ENCODE results near the gene GLOD4.
A peak's percentile ranks its signal among the peaks of the same experiment; 100 is the strongest.
"Not testable (repeated sequence)": the region's sequence is repeated elsewhere in the genome, so short reads cannot be mapped to it uniquely, and the experiment has no call there.

Gene GLOD4

GRCh38 chr17:767076-767475 is 15.0 kb downstream of the GLOD4 start:
- DNase-seq = no peak

- no peak for DNase-seq
Measured at GRCh38 chr17:760371-760770, 21.7 kb downstream of the GLOD4 start.

DNA sequence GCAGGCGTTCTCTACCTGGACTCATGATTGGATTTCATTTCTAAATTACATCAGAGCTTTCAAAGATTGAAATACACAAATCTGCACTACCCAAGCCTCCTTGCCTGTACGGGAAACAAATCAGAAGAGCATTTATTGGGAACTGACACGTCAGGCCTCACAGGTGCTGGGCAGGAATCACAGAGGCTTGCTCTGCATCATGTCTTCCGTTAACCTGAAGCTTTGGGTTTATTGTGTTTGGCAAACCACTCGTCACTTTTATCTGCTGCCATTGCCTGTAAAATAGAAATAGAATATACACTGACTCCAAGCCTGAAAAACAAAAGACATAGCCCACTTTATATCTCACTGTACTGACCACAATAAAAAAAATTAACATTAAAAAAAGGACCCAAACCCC is 22.1 kb downstream of the GLOD4 start:
- no peak for DNase-seq

DNA sequence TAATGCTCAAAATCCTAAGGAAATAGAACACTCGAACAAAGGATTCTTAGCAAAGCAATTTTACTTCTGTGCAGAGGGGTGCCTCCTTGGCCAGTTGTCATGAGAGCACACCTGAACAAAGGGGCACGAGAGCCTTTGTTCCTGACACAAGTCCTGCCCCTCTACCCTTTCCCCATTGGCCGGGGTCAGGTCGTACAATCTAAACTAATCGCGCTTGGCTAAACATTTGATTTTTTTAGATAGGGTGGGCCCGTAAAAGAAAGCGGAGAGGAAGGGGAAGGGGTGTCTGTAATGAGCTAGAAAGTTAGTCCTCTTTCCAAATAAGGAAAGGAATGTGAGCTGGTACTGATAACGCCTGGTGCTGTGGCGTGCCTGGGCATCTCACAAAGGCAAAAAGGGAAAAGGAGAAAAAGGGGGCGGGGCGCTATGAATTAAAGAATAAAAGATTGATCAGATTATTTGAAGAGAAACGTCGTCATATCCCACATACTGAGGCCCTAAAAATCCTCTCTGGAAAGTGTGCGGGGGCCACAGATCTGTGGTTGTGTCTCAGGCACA is 26.0 kb downstream of the GLOD4 start:
- not testable (repeated sequence) for DNase-seq

- not testable (repeated sequence) for DNase-seq
Measured at GRCh38 chr17:755319-755961, 26.6 kb downstream of the GLOD4 start.

DNA sequence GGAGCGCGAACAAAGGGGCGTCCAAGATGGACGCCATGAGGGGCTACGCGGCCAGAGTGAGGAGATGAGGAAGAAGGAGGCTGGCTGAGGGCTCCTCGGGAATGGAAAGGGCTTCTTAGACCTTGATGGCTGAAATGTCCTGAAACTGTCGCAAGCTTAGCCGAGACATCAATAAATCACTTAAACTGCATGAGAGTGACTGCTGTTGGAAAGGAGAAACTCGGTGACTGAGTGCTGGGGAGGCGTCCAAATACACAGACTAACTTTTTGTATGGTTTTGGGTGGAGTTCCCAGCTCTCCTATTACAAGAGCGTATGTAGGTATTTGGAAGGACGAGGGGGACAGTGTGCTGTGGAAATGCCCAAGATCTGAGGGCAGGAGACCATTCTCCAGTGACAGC is 28.7 kb downstream of the GLOD4 start:
- no peak for DNase-seq

DNA sequence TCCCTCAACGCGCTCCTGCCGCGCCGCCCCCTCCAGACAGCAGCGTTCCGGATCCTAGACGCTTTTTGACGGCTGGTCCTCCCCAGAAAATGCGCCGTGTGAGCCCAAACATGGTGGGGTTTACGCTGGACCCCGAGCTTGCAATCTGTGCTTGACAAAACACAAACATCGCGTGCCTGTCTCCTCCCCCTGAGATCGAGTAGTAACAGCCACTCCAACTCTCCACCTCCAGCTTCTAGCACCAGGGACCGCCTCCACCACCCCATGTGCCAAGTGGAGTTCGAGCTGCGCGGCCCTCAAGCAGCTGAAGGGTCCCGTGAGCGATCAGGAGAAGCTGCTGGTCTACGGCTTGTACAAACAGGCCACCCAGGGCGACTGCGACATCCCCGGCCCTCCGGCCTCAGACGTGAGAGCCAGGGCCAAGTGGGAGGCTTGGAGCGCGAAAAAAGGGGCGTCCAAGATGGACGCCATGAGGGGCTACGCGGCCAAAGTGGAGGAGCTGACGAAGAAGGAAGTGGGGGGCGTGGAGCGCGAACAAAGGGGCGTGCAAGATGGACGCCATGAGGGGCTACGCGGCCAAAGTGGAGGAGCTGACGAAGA is 29.4 kb downstream of the GLOD4 start:
- DNase-seq = no peak

- DNase-seq = peak; percentile 41 to 47
Measured at GRCh38 chr17:752002-752619, 30.0 kb downstream of the GLOD4 start, which contains the start of gene GEMIN4. Gene GEMIN4, minus strand, starts transcription at chr17:752264. Its CDS starts 122 bp downstream, at chr17:752142.

DNA sequence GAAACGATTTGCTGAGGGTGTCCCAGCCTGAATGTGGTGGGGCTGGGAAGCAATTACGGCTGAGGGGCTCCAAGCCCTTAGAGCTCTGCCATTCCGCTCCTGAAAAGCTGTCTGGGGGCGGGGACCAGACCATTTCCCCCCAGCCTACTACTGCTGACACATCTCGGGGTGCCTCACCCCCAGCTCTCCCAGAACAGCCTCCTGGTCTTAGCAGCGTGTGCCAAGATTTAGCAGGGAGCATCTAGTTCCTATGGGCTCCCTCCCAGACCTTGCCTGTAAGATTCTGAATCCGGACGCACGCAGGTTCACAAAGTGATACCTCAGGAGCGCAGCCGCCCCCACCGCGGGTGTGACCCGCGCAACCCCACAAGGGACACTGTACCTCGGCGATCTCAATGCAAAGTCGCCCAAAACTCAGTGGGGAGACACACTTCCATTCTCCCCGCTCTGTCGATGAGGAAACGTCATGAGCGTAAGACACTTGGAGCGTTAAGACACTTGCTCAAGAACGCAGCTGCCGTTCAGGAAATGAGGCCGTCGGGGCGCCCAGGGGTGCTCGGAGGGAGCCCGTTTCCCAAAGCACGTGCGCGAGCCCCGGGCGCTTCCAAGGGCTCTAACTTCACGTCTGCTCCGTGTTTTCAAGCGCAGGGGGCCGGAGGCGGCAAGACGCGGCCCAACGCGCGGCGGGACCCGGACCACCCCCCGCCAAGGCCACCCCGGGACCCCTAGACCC is 30.6 kb downstream of the GLOD4 start:
- no peak for DNase-seq

- no peak for DNase-seq
Measured at GRCh38 chr17:750431-751037, 31.5 kb downstream of the GLOD4 start.

- not testable (repeated sequence) for DNase-seq
Measured at GRCh38 chr17:749359-749758, 32.7 kb downstream of the GLOD4 start.

- not testable (repeated sequence) for DNase-seq
Measured at GRCh38 chr17:748604-749003, 33.5 kb downstream of the GLOD4 start.

DNA sequence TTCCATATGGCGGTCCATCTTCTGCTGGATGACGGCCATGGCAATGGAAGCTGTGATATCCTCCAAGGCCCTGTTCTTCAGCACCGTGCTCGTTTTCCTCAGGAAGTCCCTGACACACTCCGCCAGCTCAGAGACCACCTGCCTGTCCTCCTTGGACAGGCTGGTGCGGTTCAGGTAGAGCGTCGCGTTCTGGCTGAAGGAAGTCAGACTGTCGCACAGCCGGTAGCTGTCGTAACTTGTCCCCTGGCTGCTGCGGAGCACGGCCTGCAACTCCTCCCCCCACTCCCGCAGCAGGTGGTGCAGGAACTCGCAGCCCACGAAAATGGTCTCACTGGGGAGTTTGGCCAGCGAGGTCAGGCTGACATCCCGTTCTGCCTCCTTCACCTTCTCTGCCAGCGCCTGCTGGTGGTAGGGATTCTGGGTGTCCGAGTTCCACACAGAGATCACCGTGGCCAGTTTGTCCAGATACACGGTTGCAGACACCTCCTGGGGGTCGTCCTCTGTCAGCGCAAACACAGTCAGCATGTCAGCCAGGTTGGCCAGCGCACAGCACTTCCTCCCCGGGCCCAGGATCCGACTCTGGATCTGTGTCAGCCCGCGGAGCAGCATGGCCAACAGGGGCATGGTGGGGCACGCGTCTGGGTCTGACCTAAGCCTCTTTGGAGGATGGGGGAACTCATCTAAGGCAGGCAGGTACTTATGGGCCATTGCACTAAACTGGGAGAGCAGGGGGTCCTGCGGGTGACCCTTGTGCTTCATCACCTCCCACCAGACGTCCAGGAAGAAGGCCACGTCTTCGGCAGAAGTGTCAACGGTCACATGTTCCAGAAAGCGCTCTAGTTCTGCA is 35.1 kb downstream of the GLOD4 start:
- DNase-seq = no peak

DNA sequence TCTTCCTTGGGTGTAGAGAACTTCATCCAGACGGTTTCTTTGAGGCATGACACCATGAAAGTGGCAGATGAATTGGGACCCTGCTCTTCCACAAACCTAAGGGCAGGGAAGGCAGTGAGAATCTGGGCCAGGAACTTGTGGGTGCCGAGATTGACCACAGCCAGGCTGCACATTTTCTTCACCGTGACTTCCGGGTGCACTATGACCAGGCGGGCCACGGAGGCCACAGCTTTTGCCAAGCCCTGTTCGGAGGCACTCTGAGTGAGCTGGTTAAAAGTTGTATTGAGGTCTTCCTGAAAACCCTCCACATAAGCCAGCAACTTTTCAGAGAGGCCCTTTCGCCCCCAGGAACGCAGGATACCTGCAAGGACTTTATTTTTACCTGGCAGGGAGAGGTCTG is 35.9 kb downstream of the GLOD4 start:
- DNase-seq = no peak

DNA sequence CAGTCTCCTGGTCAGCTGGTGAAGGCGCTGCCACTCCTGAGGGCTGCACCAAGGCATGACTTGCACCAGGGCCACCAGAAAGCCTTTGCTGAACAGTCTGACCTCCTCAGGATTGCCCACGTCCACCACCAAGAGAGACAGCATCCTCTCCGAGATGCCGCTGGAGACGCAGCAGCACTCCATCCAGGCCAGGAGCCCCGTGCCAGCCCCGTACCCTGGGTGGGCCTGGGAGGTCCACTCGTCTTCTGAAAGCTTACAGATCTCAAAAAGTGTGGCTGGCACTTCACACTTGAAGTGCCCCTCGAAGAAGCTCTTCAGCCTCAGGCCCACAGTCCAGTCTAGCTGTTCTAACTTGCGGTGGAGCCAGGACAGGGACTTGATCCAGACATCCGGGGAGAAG is 36.7 kb downstream of the GLOD4 start:
- DNase-seq = no peak

- no peak for DNase-seq
Measured at GRCh38 chr17:744937-745336, 37.1 kb downstream of the GLOD4 start.

GRCh38 chr17:743139-743538 is 38.9 kb downstream of the GLOD4 start:
- no peak for DNase-seq

DNA sequence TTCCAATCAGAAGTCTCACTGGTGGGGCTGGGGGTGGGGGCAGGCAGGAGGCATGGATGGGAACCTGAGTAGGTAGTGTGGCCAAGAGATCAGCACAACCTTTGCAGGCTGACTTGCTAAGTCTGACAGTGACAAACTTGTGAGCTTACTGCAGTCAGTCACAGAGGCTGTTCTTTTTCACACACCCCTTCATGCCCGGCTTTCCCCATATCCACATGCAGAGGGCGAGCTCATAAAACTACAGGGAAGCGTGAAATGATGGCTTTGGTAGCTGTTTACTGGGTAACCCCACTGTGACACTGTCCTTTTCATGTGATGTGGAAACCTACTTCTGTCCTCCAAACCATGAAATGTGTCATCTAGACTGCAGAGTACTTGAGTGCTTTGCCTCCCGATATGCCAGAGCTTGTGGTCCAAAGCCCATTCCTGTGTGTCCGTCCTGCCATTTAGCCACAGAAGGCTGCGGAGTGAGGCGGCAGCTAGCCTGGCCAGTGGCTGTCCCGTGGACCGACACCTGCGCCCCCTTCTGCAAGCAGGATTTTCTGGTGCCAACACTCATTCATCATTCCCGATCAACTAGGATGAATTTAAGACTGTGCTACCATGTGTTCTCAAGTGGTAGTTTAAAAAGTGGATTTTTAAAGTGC is 39.8 kb downstream of the GLOD4 start:
- DNase-seq = no peak

DNA sequence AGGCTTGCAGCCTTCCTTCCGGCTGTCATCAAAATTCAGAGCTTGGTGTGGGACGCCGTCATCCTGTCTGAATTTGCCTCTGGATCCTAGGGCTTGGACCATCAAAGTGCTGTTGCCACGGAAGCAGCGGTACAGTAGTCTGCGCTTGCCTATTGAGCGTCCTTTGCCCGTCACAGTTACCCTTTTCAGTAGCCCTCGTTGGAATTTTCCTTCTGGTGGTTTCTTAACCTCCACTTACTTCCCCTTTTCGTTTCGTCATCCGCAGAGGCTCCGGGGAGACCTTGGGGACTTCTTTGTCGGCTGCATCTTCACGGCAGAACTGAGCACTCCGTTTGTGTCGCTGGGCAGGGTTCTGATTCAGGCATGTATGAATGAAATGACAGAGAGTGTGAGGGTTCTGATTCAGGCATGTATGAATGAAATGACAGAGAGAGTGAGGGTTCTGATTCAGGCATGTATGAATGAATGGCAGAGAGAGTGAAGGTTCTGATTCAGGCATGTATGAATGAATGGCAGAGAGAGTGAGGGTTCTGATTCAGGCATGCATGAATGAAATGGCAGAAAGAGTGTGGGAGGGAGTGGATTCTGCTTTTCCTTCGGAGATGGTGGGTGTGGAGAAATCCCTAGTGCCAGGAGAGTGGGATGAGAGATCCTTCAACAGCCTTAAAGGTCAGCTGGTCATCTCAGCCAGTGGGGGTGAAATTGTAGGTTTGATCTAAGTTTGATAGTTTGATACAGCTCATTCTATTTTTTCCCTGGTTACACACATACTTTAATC is 41.7 kb downstream of the GLOD4 start:
- DNase-seq = peak; percentile 72 to 79

DNA sequence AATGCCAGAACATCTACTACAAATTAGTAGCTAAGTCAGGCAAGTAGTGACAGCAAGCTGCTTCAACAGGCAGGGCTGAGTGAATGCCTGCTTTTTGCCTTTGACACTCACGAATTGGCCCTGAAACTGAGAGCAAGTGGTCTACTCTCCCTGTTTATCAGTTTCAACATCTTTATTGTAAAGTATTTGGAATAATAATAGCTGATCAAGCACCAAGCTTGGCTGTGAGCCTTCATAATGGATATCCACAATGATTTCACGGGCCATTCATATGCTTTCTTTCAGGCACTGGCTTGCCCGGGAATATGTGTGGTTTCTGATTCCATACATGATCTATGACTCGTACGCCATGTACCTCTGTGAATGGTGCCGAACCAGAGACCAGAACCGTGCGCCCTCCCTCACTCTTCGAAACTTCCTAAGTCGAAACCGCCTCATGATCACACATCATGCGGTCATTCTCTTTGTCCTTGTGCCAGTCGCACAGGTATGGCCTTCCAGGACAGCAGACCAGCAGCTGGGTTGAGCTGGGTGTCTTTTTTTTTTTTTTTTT is 44.4 kb downstream of the GLOD4 start:
- DNase-seq = no peak
